PC-9 (cell line): ENCODE measurements around the gene CECR2. TPM values are rescaled to one million over a fixed set of nuclear protein-coding genes. Genes with fewer than 3 reads are reported as not detected.

Source experiments
- BruUV-seq: library from RNA; stranded (reverse); fragments of 400-500 nt; replicated peaks from 2 replicates; lab custom pipeline; 2021; lab: Mats Ljungman, UMichigan
- CTCF ChIA-PET: fragments of 300-600 bp; sonication (Branson Sonifier 250); formaldehyde crosslinking; loops from one replicate; lab custom pipeline; 2022; ENCODE audit warnings: antibody characterized with exemption; lab: Charles Lee
- POLR2A ChIA-PET: fragments of 300-600 bp; sonication (Branson Sonifier 250); formaldehyde crosslinking; loops from one replicate; lab custom pipeline; 2022; ENCODE audit warnings: antibody characterized with exemption; ENCODE audit not compliant: unreplicated experiment; lab: Charles Lee
- DNase-seq, 2 experiments: peaks; one replicate each; pipeline versions ENCODE4 v3.0.0 to v3.0.0-alpha.2; 2015 to 2022; ENCODE audit warnings: mixed read lengths in 1 of 2
- H2AFZ ChIP-seq: fragments of 200-600 bp; sonication (generic); 2 replicates; pipeline ENCODE4 v1.8.1; 2017; ENCODE audit warnings: antibody characterized with exemption
- H3F3A ChIP-seq: fragments of 200-600 bp; sonication (generic); 2 replicates; pipeline ENCODE4 v1.8.1; 2017; ENCODE audit warnings: antibody characterized with exemption, mild to moderate bottlenecking, low read depth; ENCODE audit not compliant: insufficient read depth
- H3K27ac ChIP-seq: fragments of 200-600 bp; sonication (generic); 2 replicates; pipeline ENCODE4 v1.6.1; 2016; ENCODE audit warnings: mixed run types
- H3K27me3 ChIP-seq: fragments of 200-600 bp; sonication (generic); 2 replicates; pipeline ENCODE4 v1.6.1; 2016; ENCODE audit warnings: low read depth, mixed run types; ENCODE audit not compliant: insufficient read depth
- H3K36me3 ChIP-seq: fragments of 200-600 bp; sonication (generic); 2 replicates; pipeline ENCODE4 v1.6.1; 2016; ENCODE audit warnings: low read depth, mixed run types
- H3K4me1 ChIP-seq: fragments of 200-600 bp; sonication (generic); replicated peaks from 2 replicates; pipeline ENCODE4 v1.6.1; 2016; ENCODE audit warnings: mixed run types; ENCODE audit not compliant: insufficient read depth
- H3K4me2 ChIP-seq: fragments of 200-600 bp; sonication (generic); 2 replicates; pipeline ENCODE4 v1.6.1; 2017; ENCODE audit warnings: mixed run types
- H3K4me3 ChIP-seq: fragments of 200-600 bp; sonication (generic); 2 replicates; pipeline ENCODE4 v1.6.1; 2016; ENCODE audit warnings: mixed run types
- H3K79me2 ChIP-seq: fragments of 200-600 bp; sonication (generic); 2 replicates; pipeline ENCODE4 v1.6.1; 2017; ENCODE audit warnings: low read depth, mixed run types
- H3K9me2 ChIP-seq: fragments of 200-600 bp; sonication (generic); 2 replicates; pipeline ENCODE4 v1.8.1; 2017; ENCODE audit warnings: mild to moderate bottlenecking; ENCODE audit not compliant: insufficient read depth
- H3K9me3 ChIP-seq: fragments of 200-600 bp; sonication (generic); 2 replicates; pipeline ENCODE4 v1.8.1; 2016; ENCODE audit warnings: low read depth; ENCODE audit not compliant: insufficient read depth
- H4K20me1 ChIP-seq: fragments of 200-600 bp; sonication (generic); 2 replicates; pipeline ENCODE4 v1.8.1; 2017; ENCODE audit not compliant: insufficient read depth
- EZH2 ChIP-seq: fragments of 200-600 bp; sonication (generic); IDR thresholded peaks from 2 replicates; pipeline ENCODE4 v1.8.0; 2017; ENCODE audit warnings: antibody characterized with exemption, low read depth
- intact Hi-C: fragments of 100-400 bp; cut with micrococcal nuclease; formaldehyde crosslinking; loops from one replicate; pipeline ENCODE4 v1.10.0; 2022; ENCODE audit not compliant: unreplicated experiment
- total RNA-seq: library from RNA; stranded (reverse); gene quantifications from 2 replicates; pipeline ENCODE4 v1.2.3, GENCODE V29; 2021
- TF ChIP-seq, protein P1 (sequence below): fragments of 200-600 bp; sonication (generic); conservative IDR thresholded peaks from 2 replicates; pipeline ENCODE4 v1.6.1; 2017; ENCODE audit warnings: mixed run types, antibody characterized with exemption, mild to moderate bottlenecking, moderate library complexity

The CECR2 gene
- total RNA-seq, 1 experiment from 2014 or later = not detected

DNA sequence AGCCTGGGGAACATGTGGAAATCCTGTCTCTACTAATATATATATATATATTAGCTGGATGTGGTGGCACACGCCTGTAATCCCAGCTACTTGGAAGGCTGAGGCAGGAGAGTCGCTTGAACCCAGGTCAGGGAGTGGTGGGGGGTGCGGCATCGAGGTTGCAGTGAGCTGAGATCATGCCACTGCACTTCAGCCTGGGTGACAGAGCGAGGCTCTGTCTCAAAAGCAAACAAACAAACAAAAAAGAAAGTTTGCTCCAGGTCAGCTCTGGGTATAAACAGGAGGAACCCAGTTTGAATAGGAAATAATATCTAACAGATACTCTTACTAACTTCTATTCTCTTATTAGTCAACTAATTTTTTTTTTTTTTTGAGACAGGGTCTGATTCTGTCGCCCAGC is 34.3 kb upstream of the CECR2 start:
- Histone ChIP-seq H3K27me3 (peaks cover 68% of the 10 kb centered on the region), H4K20me1 (no peaks in the 10 kb centered on the region), H3K4me2 (no peak overlapping the region), H3K36me3 (no peaks in the 10 kb centered on the region), H3K4me1 (no peaks in the 10 kb centered on the region), H3F3A (no peaks in the 10 kb centered on the region), H3K27ac (no peak overlapping the region), H3K9me2 (no peaks in the 10 kb centered on the region), H3K9me3 (no peaks in the 10 kb centered on the region), H3K4me3 (no peak overlapping the region), H3K79me2 (no peaks in the 10 kb centered on the region), H2AFZ (no peak overlapping the region)
- ChIA-PET CTCF (no interaction called here), POLR2A (no interaction called here)
- DNase-seq = no peak
- intact Hi-C loops = no loop called here
- BruUV-seq = no TSS peak
- TF ChIP-seq EZH2 = no peak
- TF ChIP-seq, protein P1, sequence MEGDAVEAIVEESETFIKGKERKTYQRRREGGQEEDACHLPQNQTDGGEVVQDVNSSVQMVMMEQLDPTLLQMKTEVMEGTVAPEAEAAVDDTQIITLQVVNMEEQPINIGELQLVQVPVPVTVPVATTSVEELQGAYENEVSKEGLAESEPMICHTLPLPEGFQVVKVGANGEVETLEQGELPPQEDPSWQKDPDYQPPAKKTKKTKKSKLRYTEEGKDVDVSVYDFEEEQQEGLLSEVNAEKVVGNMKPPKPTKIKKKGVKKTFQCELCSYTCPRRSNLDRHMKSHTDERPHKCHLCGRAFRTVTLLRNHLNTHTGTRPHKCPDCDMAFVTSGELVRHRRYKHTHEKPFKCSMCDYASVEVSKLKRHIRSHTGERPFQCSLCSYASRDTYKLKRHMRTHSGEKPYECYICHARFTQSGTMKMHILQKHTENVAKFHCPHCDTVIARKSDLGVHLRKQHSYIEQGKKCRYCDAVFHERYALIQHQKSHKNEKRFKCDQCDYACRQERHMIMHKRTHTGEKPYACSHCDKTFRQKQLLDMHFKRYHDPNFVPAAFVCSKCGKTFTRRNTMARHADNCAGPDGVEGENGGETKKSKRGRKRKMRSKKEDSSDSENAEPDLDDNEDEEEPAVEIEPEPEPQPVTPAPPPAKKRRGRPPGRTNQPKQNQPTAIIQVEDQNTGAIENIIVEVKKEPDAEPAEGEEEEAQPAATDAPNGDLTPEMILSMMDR = no peak

DNA sequence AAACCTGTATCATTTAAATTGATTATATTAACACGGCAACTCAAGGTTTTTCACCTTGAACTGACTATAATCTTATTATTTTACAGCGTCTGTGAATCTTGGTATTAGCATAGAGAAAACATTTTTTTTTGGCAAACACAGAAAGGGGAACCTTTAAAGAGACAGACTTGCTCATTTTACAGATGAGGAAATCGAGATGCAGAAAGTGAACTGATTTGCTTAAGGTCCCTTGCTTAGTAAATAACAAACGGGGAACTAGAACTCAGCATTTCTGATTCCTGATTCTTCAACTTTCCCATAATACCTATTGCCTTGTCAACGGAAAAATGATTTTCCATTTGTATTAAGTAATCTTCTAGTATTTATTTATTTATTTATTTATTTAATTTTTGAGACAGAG is 33.2 kb upstream of the CECR2 start:
- ChIA-PET CTCF (no interaction called here), POLR2A (no interaction called here)
- no peak overlapping the region for H3K27ac ChIP-seq
- H3K9me2 ChIP-seq = no peaks in the 10 kb centered on the region
- TF ChIP-seq, protein P1 = no peak
- TF ChIP-seq EZH2 = no peak
- DNase-seq = no peak
- no peaks in the 10 kb centered on the region for H3K36me3 ChIP-seq
- H3K79me2 ChIP-seq = no peaks in the 10 kb centered on the region
- no peak overlapping the region for H3K4me2 ChIP-seq
- H3F3A ChIP-seq = no peaks in the 10 kb centered on the region
- H3K4me3 ChIP-seq = no peak overlapping the region
- no peaks in the 10 kb centered on the region for H4K20me1 ChIP-seq
- H3K4me1 ChIP-seq = no peaks in the 10 kb centered on the region
- peaks cover 68% of the 10 kb centered on the region for H3K27me3 ChIP-seq
- BruUV-seq = no TSS peak
- intact Hi-C loops = no loop called here
- H2AFZ ChIP-seq = no peak overlapping the region
- no peaks in the 10 kb centered on the region for H3K9me3 ChIP-seq

DNA sequence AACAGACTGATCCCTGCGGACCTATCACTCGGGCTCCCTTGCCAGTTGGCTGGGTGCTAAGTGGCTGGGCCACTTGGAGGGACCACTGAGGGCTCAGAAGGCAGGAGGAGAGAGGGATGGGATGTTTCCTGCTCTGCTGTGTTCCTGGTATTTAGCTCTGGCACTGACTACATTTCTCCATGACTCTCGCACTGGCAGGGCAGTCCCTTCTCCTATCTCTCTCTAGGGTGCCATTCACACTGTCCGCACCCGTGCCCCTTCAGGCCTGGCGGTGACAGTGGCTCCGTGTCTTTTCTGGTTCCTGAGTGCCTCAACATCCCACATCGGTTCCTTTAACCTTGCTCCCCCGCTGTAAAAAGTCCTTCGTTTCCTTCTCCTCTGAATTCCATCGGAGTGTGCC is 31.6 kb upstream of the CECR2 start:
- no peaks in the 10 kb centered on the region for H3K9me3 ChIP-seq
- POLR2A ChIA-PET = no interaction called here
- intact Hi-C loops = no loop called here
- CTCF ChIA-PET = no interaction called here
- H3K9me2 ChIP-seq = no peaks in the 10 kb centered on the region
- BruUV-seq = no TSS peak
- H3F3A ChIP-seq = no peaks in the 10 kb centered on the region
- DNase-seq = no peak
- no peaks in the 10 kb centered on the region for H3K79me2 ChIP-seq
- no peak overlapping the region for H3K27ac ChIP-seq
- H3K4me3 ChIP-seq = no peak overlapping the region
- no peaks in the 10 kb centered on the region for H3K36me3 ChIP-seq
- no peak overlapping the region for H3K4me2 ChIP-seq
- H4K20me1 ChIP-seq = no peaks in the 10 kb centered on the region
- no peaks in the 10 kb centered on the region for H3K4me1 ChIP-seq
- no peak overlapping the region for H2AFZ ChIP-seq
- peaks cover 57% of the 10 kb centered on the region for H3K27me3 ChIP-seq
- TF ChIP-seq, protein P1 = no peak
- TF ChIP-seq EZH2 = no peak
